ENCODE results near the gene ZNF747. TPM values are rescaled to one million over a fixed set of nuclear protein-coding genes. Genes with fewer than 3 reads are reported as not detected.

ZNF747 gene
- total and polyA plus RNA-seq, 10 of the 15 experiments (the other 5 are each of a cell fraction or from before 2014, with no cell fraction given), result 1.0 to 13.0 (median 7.2) TPM

DNA sequence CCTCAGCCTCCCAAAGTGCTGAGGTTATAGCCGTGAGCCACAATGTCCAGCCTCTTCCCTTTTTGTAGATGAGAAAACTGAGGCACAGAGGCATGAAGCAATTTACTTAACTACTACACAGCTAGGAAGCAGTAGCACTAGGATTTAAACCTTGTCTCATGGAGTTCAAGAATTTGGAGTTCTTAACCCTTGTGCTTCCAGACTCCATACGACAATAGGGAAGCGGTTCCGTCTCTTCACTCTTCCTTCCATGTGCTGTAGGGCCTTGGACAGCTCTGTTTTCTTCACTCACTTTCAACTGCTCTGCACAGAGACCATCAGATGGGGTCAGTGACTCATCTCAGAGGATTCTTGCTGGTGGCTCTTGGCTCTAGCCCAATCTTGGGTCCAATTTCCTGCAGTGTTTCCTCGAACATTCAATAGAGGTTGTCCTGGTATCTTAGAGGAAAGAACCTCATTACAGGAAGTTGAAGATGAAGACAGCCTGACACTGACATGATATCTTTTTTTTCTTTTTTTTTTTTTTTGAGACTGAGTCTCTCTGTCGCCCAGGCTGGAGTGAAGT lies 42.8 kb downstream of the ZNF747 start:
- WGBS (ENCODE audit: insufficient coverage, insufficient replicate concordance, low lambda C conversion rate, missing lambda C conversion rate), result 92% methylated on average over 6 of the region's 6 CpGs
- Histone ChIP-seq H3K4me1 (ENCODE audit: control insufficient read depth, insufficient read depth, low read length) (peaks cover 4% of the 10 kb centered on the region), H3K79me2 (ENCODE audit: control insufficient read depth, insufficient read depth, low read length) (no peaks in the 10 kb centered on the region), H3K27ac (ENCODE audit: control insufficient read depth, insufficient read depth) (no peak overlapping the region), H3K9me3 (replicated peaks; ENCODE audit: control insufficient read depth, insufficient read depth, low read length) (no peaks in the 10 kb centered on the region), H3K27me3 (replicated peaks in 1 of 2; ENCODE audit: control insufficient read depth in 2 of 2, insufficient read depth in 2 of 2, low read length in 1 of 2) (no peaks in the 10 kb centered on the region), H3K4me2 (ENCODE audit: control insufficient read depth, insufficient read depth) (no peak overlapping the region), H3K9ac (ENCODE audit: control insufficient read depth, insufficient read depth, low read length) (no peak overlapping the region), H3K4me3 (no peak overlapping the region), H3K36me3 (ENCODE audit: control insufficient read depth in 2 of 2, insufficient read depth in 2 of 2, low read length in 1 of 2) (peaks cover 8 to 27% of the 10 kb centered on the region in 2 experiments), H4K20me1 (ENCODE audit: control insufficient read depth, insufficient read depth) (no peaks in the 10 kb centered on the region), H2AFZ (ENCODE audit: control insufficient read depth, low read depth, low read length) (no peak overlapping the region)
- in situ Hi-C loops (cut with MboI), result no loop called here
- ChIA-PET CTCF (interaction anchor here (1.0 to 1.6 kb wide), 2 partner anchors 15 to 17 kb away, joined by 3 to 4 read pairs; no protein-coding TSS in a partner anchor), POLR2A (interaction anchor here (0.6 kb wide), 1 partner anchor 12 kb away, joined by 3 read pairs; no protein-coding TSS in a partner anchor), RAD21 (ENCODE audit: unreplicated experiment) (interaction anchor here (1.2 kb wide), 1 partner anchor 124 kb away, joined by 3 read pairs; no protein-coding TSS in a partner anchor), SMC1A (ENCODE audit: uncharacterized antibody, unreplicated experiment) (no interaction called here)
- TSS peak; percentile 45 for BruUV-seq (replicated peaks)
- DNase-seq (ENCODE audit: low read depth, low spot score) (no peak), FAIRE-seq (no peak), ATAC-seq (no peak)
- intact Hi-C loops (cut with micrococcal nuclease; ENCODE audit: unreplicated experiment), result no loop called here
- no peak for TF ChIP-seq NR2C2 (IDR thresholded peaks at IDR 0.05; ENCODE audit: borderline replicate concordance, control insufficient read depth, insufficient read length, low read depth)
- TF ChIP-seq POU2F2 (IDR thresholded peaks at IDR 0.05; ENCODE audit: borderline replicate concordance, low read depth, low read length), result no peak
- TF ChIP-seq RAD51 (IDR thresholded peaks at IDR 0.05), result no peak
- TF ChIP-seq, protein P1, sequence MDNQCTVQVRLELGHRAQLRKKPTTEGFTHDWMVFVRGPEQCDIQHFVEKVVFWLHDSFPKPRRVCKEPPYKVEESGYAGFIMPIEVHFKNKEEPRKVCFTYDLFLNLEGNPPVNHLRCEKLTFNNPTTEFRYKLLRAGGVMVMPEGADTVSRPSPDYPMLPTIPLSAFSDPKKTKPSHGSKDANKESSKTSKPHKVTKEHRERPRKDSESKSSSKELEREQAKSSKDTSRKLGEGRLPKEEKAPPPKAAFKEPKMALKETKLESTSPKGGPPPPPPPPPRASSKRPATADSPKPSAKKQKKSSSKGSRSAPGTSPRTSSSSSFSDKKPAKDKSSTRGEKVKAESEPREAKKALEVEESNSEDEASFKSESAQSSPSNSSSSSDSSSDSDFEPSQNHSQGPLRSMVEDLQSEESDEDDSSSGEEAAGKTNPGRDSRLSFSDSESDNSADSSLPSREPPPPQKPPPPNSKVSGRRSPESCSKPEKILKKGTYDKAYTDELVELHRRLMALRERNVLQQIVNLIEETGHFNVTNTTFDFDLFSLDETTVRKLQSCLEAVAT (IDR thresholded peaks at IDR 0.05), result no peak
- TF ChIP-seq CHD4 (IDR thresholded peaks at IDR 0.05), result no peak
- no peak for TF ChIP-seq YY1 (IDR thresholded peaks at IDR 0.05; ENCODE audit: low read depth, low read length)
- no peak for TF ChIP-seq MEF2A (IDR thresholded peaks at IDR 0.05; ENCODE audit: insufficient read depth, low read depth, low read length)
